ENCODE results near the gene CDK11A. TPM values are rescaled to one million over a fixed set of nuclear protein-coding genes. Genes with fewer than 3 reads are reported as not detected.
A peak's percentile ranks its signal among the peaks of the same experiment; 100 is the strongest.

The CDK11A gene
- total and polyA plus RNA-seq, 2 experiments from 2014 or later, result 19.5 to 30.9 TPM

- 94% methylated on average over 27 of the region's 28 CpGs for WGBS (ENCODE audit: low lambda C conversion rate, missing lambda C conversion rate)
- TF ChIP-seq EZH2phosphoT487 (IDR thresholded peaks at IDR 0.05; ENCODE audit: low read depth, severe bottlenecking, unreplicated experiment) (no peak), EZH2 (IDR thresholded peaks at IDR 0.05; ENCODE audit: borderline replicate concordance) (no peak), CTCF (IDR thresholded peaks at IDR 0.05; ENCODE audit: poor library complexity) (no peak)
Measured at GRCh38 chr1:1684031-1684681, 40.0 kb downstream of the CDK11A start.

GRCh38 chr1:1683104-1683905 lies 40.9 kb downstream of the CDK11A start:
- Histone ChIP-seq H3K4me2 (no peak overlapping the region), H3K4me3 (no peak overlapping the region), H3K27ac (peak overlapping the region; percentile 27), H3K4me1 (ENCODE audit: insufficient read depth) (peaks cover 7% of the 10 kb centered on the region), H3K36me3 (replicated peaks; ENCODE audit: insufficient read depth, low read depth) (no peaks in the 10 kb centered on the region), H2AFZ (no peak overlapping the region), H3K27me3 (no peaks in the 10 kb centered on the region), H3K9me2 (replicated peaks; ENCODE audit: insufficient read depth) (no peaks in the 10 kb centered on the region), H3K79me2 (peaks cover 94% of the 10 kb centered on the region), H4K20me1 (ENCODE audit: insufficient read depth, poor library complexity, severe bottlenecking) (peaks cover 33% of the 10 kb centered on the region), H3K9me3 (ENCODE audit: low read depth) (no peaks in the 10 kb centered on the region)
- WGBS (ENCODE audit: low lambda C conversion rate, missing lambda C conversion rate), result 75% methylated on average over 23 of the region's 26 CpGs
- DNase-seq (ENCODE audit: low spot score), result peak; percentile 21
- no peak for TF ChIP-seq CTCF (IDR thresholded peaks at IDR 0.05; ENCODE audit: poor library complexity)
- TF ChIP-seq EZH2phosphoT487 (IDR thresholded peaks at IDR 0.05; ENCODE audit: low read depth, severe bottlenecking, unreplicated experiment), result no peak
- no peak for TF ChIP-seq EZH2 (IDR thresholded peaks at IDR 0.05; ENCODE audit: borderline replicate concordance)

More at GRCh38 chr1:1684031-1684681, 40.0 kb downstream of the CDK11A start:
- Histone ChIP-seq H3K9me3 (ENCODE audit: low read depth) (no peaks in the 10 kb centered on the region), H3K9me2 (replicated peaks; ENCODE audit: insufficient read depth) (no peaks in the 10 kb centered on the region), H3K27ac (peak overlapping the region; percentile 27), H3K4me3 (no peak overlapping the region), H3K36me3 (replicated peaks; ENCODE audit: insufficient read depth, low read depth) (no peaks in the 10 kb centered on the region), H3K4me2 (no peak overlapping the region), H4K20me1 (ENCODE audit: insufficient read depth, poor library complexity, severe bottlenecking) (peaks cover 29% of the 10 kb centered on the region), H3K27me3 (no peaks in the 10 kb centered on the region), H2AFZ (no peak overlapping the region), H3K4me1 (ENCODE audit: insufficient read depth) (peaks cover 6% of the 10 kb centered on the region), H3K79me2 (peaks cover 89% of the 10 kb centered on the region)
- no peak for DNase-seq (ENCODE audit: low spot score)

DNA sequence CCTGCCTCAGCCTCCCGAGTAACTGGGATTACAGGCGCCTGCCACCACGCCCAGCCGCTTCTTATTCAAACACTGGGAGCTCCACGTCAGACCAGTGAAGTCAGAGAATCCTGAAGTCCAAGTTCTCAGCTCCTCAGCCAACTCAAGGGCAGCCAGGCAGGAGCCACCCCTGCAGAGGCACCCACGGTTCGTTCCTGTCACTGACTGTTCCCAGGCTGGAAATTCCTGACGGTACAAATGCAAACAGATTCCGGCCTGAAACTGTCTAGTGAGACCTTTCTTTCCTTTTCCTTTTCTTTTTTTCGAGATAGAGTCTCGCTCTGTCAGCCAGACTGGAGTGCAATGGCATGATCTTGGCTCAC lies 43.3 kb downstream of the CDK11A start:
- Histone ChIP-seq H3K36me3 (replicated peaks; ENCODE audit: insufficient read depth, low read depth) (no peaks in the 10 kb centered on the region), H3K4me1 (ENCODE audit: insufficient read depth) (peaks cover 2% of the 10 kb centered on the region), H3K9me2 (replicated peaks; ENCODE audit: insufficient read depth) (no peaks in the 10 kb centered on the region), H3K4me2 (peak overlapping the region; percentile 40), H4K20me1 (ENCODE audit: insufficient read depth, poor library complexity, severe bottlenecking) (peaks cover 34% of the 10 kb centered on the region), H2AFZ (no peak overlapping the region), H3K9me3 (ENCODE audit: low read depth) (no peaks in the 10 kb centered on the region), H3K79me2 (peaks cover 83% of the 10 kb centered on the region), H3K27me3 (no peaks in the 10 kb centered on the region), H3K4me3 (no peak overlapping the region), H3K27ac (peak overlapping the region; percentile 91)
- no peak for TF ChIP-seq CTCF (IDR thresholded peaks at IDR 0.05; ENCODE audit: poor library complexity)
- no peak for TF ChIP-seq EZH2 (IDR thresholded peaks at IDR 0.05; ENCODE audit: borderline replicate concordance)
- no peak for TF ChIP-seq EZH2phosphoT487 (IDR thresholded peaks at IDR 0.05; ENCODE audit: low read depth, severe bottlenecking, unreplicated experiment)
- WGBS (ENCODE audit: low lambda C conversion rate, missing lambda C conversion rate), result 72% methylated on average over 11 of the region's 11 CpGs
- DNase-seq (ENCODE audit: low spot score), result peak; percentile 71
